HAP-1 (cell line): ENCODE results near the gene MMEL1.

ENCODE experiments used
- DNase-seq, 2 experiments: peaks; one replicate each; pipeline ENCODE4 v3.0.0-alpha.2; 2016 to 2020; ENCODE audit warnings: low spot score in 2 of 2
- H3K27me3 ChIP-seq: fragments of 250-450 bp; sonication (Bioruptor Pico); 2 replicates; pipeline ENCODE4 v1.5.1; 2020; ENCODE audit warnings: low read depth, mild to moderate bottlenecking, moderate library complexity
- H3K36me3 ChIP-seq: fragments of 250-450 bp; sonication (Bioruptor Pico); replicated peaks from 2 replicates; pipeline ENCODE4 v1.5.1; 2020; ENCODE audit warnings: mild to moderate bottlenecking
- H3K4me1 ChIP-seq: fragments of 250-450 bp; sonication (Bioruptor Pico); 2 replicates; pipeline ENCODE4 v1.5.1; 2020; ENCODE audit warnings: mild to moderate bottlenecking
- H3K4me3 ChIP-seq: fragments of 250-450 bp; sonication (Bioruptor Pico); 2 replicates; pipeline ENCODE4 v1.5.1; 2020; ENCODE audit warnings: mild to moderate bottlenecking, moderate library complexity
- H3K9me3 ChIP-seq: fragments of 250-450 bp; sonication (Bioruptor Pico); 2 replicates; pipeline ENCODE4 v1.5.1; 2020; ENCODE audit warnings: mild to moderate bottlenecking, moderate library complexity
- in situ Hi-C: fragments of 300-500 bp; cut with MboI; formaldehyde crosslinking; loops from 3 replicates; pipeline ENCODE4 v1.14.3; 2020; ENCODE audit warnings: low sequenced_read_pairs, inconsistent platforms, mixed read lengths

MMEL1 gene

GRCh38 chr1:2547210-2548067 lies 85.4 kb downstream of the MMEL1 start:
- Histone ChIP-seq H3K4me3 (peak overlapping the region; percentile 37), H3K36me3 (no peaks in the 10 kb centered on the region), H3K4me1 (peaks cover 43% of the 10 kb centered on the region), H3K27me3 (no peaks in the 10 kb centered on the region), H3K9me3 (no peaks in the 10 kb centered on the region)
- no peak for DNase-seq
- in situ Hi-C loops: loop anchor here (5.0 kb wide), 1 partner anchor 135 kb away; the partner anchor contains the start of gene PEX10

GRCh38 chr1:2546515-2547209 lies 86.2 kb downstream of the MMEL1 start:
- H3K27me3 ChIP-seq: no peaks in the 10 kb centered on the region
- peak; percentile 83 to 92 for DNase-seq
- peak overlapping the region; percentile 37 for H3K4me3 ChIP-seq
- no peaks in the 10 kb centered on the region for H3K36me3 ChIP-seq
- H3K9me3 ChIP-seq: no peaks in the 10 kb centered on the region
- in situ Hi-C loops: loop anchor here (5.0 kb wide), 1 partner anchor 134 kb away; the partner anchor contains the start of gene PEX10
- peaks cover 43% of the 10 kb centered on the region for H3K4me1 ChIP-seq

GRCh38 chr1:2545754-2546514 lies 86.9 kb downstream of the MMEL1 start:
- DNase-seq: peak; percentile 88 to 96
- peak overlapping the region; percentile 37 for H3K4me3 ChIP-seq
- H3K9me3 ChIP-seq: no peaks in the 10 kb centered on the region
- peaks cover 45% of the 10 kb centered on the region for H3K4me1 ChIP-seq
- in situ Hi-C loops: loop anchor here (5.0 kb wide), 1 partner anchor 134 kb away; the partner anchor contains the start of gene PEX10
- no peaks in the 10 kb centered on the region for H3K27me3 ChIP-seq
- no peaks in the 10 kb centered on the region for H3K36me3 ChIP-seq

- Histone ChIP-seq H3K36me3 (no peaks in the 10 kb centered on the region), H3K4me1 (peaks cover 45% of the 10 kb centered on the region)
- in situ Hi-C loops: loop anchor here (5.0 kb wide), 1 partner anchor 133 kb away; the partner anchor contains the start of gene PEX10
These were observed 87.8 kb downstream of the MMEL1 start for GRCh38 chr1:2544875-2545640.

GRCh38 chr1:2544093-2544874 lies 88.5 kb downstream of the MMEL1 start:
- no peak for DNase-seq
- no peaks in the 10 kb centered on the region for H3K36me3 ChIP-seq
- peaks cover 45% of the 10 kb centered on the region for H3K4me1 ChIP-seq
- H3K27me3 ChIP-seq: no peaks in the 10 kb centered on the region
- no peaks in the 10 kb centered on the region for H3K9me3 ChIP-seq
- in situ Hi-C loops: no loop called here
- no peak overlapping the region for H3K4me3 ChIP-seq

More at GRCh38 chr1:2544875-2545640, 87.8 kb downstream of the MMEL1 start:
- H3K9me3 ChIP-seq: no peaks in the 10 kb centered on the region
- DNase-seq: peak; percentile 36 to 70
- H3K4me3 ChIP-seq: peak overlapping the region; percentile 24
- H3K27me3 ChIP-seq: no peaks in the 10 kb centered on the region

- in situ Hi-C loops: no loop called here
These were observed 89.2 kb downstream of the MMEL1 start for GRCh38 chr1:2543543-2544092.

GRCh38 chr1:2542246-2542915 lies 90.4 kb downstream of the MMEL1 start:
- Histone ChIP-seq H3K4me1 (peaks cover 36% of the 10 kb centered on the region), H3K9me3 (no peaks in the 10 kb centered on the region), H3K36me3 (no peaks in the 10 kb centered on the region), H3K27me3 (no peaks in the 10 kb centered on the region), H3K4me3 (no peak overlapping the region)
- in situ Hi-C loops: no loop called here
- no peak for DNase-seq

More at GRCh38 chr1:2543543-2544092, 89.2 kb downstream of the MMEL1 start:
- H3K9me3 ChIP-seq: no peaks in the 10 kb centered on the region
- DNase-seq: peak in 1 of 2 experiments; percentile 40
- no peaks in the 10 kb centered on the region for H3K36me3 ChIP-seq
- H3K4me1 ChIP-seq: peaks cover 45% of the 10 kb centered on the region
- H3K27me3 ChIP-seq: no peaks in the 10 kb centered on the region
- H3K4me3 ChIP-seq: no peak overlapping the region

- Histone ChIP-seq H3K36me3 (no peaks in the 10 kb centered on the region), H3K27me3 (no peaks in the 10 kb centered on the region), H3K4me1 (peaks cover 31% of the 10 kb centered on the region), H3K4me3 (no peak overlapping the region), H3K9me3 (no peaks in the 10 kb centered on the region)
- in situ Hi-C loops: no loop called here
- peak in 1 of 2 experiments; percentile 50 for DNase-seq
These were observed 91.1 kb downstream of the MMEL1 start for GRCh38 chr1:2541619-2542245.

GRCh38 chr1:2540816-2541492 lies 91.9 kb downstream of the MMEL1 start:
- in situ Hi-C loops: no loop called here
- no peaks in the 10 kb centered on the region for H3K36me3 ChIP-seq
- no peaks in the 10 kb centered on the region; the same call in 1 of the 2 replicates for H3K27me3 ChIP-seq
- H3K4me3 ChIP-seq: no peak overlapping the region
- no peaks in the 10 kb centered on the region for H3K9me3 ChIP-seq
- peak in 1 of 2 experiments; percentile 73 for DNase-seq
- H3K4me1 ChIP-seq: peaks cover 27% of the 10 kb centered on the region
